ENCODE measurements around the gene ADORA1. TPM values are rescaled to one million over a fixed set of nuclear protein-coding genes. Genes with fewer than 3 reads are reported as not detected.

The ADORA1 gene
- total and polyA plus RNA-seq, 4 donors: 0.33 to 1.1 (median 0.37) TPM

- Histone ChIP-seq H3K4me3 (ENCODE audit: low read depth in 1 of 3, low read length in 3 of 3) (no peak overlapping the region), H3K27ac (ENCODE audit: low read depth in 1 of 2, low read length in 2 of 2) (no peak overlapping the region), H3K9ac (ENCODE audit: low read depth in 1 of 2, low read length in 2 of 2) (no peak overlapping the region), H3K4me1 (ENCODE audit: control insufficient read depth in 4 of 4, insufficient read depth in 4 of 4, low read length in 3 of 4) (no peaks in the 10 kb centered on the region), H3K9me3 (ENCODE audit: control insufficient read depth in 4 of 4, low read length in 3 of 4) (no peaks in the 10 kb centered on the region), H3K27me3 (ENCODE audit: control insufficient read depth in 4 of 4, insufficient read depth in 4 of 4, low read length in 3 of 4) (no peaks in the 10 kb centered on the region), H3K36me3 (ENCODE audit: control insufficient read depth in 4 of 4, insufficient read depth in 3 of 4, low read depth in 1 of 4, low read length in 3 of 4) (no peaks in the 10 kb centered on the region)
- DNase-seq (ENCODE audit: low spot score): no peak
- WGBS: 94% methylated on average over 5 of the region's 5 CpGs
- TF ChIP-seq CTCF (IDR thresholded peaks at IDR 0.05; ENCODE audit: low read depth, low read length, missing input control) (peak; percentile 32), EGR1 (IDR thresholded peaks at IDR 0.05; ENCODE audit: low read depth in 2 of 2) (no peak)
Observed at GRCh38 chr1:203148127-203148526, 20.6 kb downstream of the ADORA1 start.

GRCh38 chr1:203148579-203148978, 21.1 kb downstream of the ADORA1 start:
- no peaks in the 10 kb centered on the region for H3K27me3 ChIP-seq (ENCODE audit: control insufficient read depth in 4 of 4, insufficient read depth in 4 of 4, low read length in 3 of 4)
- 93% methylated on average over 12 of the region's 12 CpGs for WGBS
- DNase-seq (ENCODE audit: low spot score): no peak
- no peak overlapping the region for H3K4me3 ChIP-seq (ENCODE audit: low read depth in 1 of 3, low read length in 3 of 3)
- TF ChIP-seq FOXA1 (IDR thresholded peaks at IDR 0.05): no peak
- TF ChIP-seq MAX (IDR thresholded peaks at IDR 0.05): no peak
- TF ChIP-seq, protein P1, sequence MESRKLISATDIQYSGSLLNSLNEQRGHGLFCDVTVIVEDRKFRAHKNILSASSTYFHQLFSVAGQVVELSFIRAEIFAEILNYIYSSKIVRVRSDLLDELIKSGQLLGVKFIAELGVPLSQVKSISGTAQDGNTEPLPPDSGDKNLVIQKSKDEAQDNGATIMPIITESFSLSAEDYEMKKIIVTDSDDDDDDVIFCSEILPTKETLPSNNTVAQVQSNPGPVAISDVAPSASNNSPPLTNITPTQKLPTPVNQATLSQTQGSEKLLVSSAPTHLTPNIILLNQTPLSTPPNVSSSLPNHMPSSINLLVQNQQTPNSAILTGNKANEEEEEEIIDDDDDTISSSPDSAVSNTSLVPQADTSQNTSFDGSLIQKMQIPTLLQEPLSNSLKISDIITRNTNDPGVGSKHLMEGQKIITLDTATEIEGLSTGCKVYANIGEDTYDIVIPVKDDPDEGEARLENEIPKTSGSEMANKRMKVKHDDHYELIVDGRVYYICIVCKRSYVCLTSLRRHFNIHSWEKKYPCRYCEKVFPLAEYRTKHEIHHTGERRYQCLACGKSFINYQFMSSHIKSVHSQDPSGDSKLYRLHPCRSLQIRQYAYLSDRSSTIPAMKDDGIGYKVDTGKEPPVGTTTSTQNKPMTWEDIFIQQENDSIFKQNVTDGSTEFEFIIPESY (IDR thresholded peaks at IDR 0.05): no peak
- no peak for TF ChIP-seq TAF1 (conservative IDR thresholded peaks at IDR 0.05)
- TF ChIP-seq REST (IDR thresholded peaks at IDR 0.05): no peak
- TF ChIP-seq NR2F2 (IDR thresholded peaks at IDR 0.05): no peak
- TF ChIP-seq CTCF (IDR thresholded peaks at IDR 0.05; ENCODE audit: low read depth, low read length, missing input control): no peak
- no peak for TF ChIP-seq EGR1 (IDR thresholded peaks at IDR 0.05; ENCODE audit: low read depth in 2 of 2)
- no peak for TF ChIP-seq RXRA (IDR thresholded peaks at IDR 0.05)
- no peak for TF ChIP-seq HNF4G (IDR thresholded peaks at IDR 0.05)
- no peak for TF ChIP-seq SP1 (IDR thresholded peaks at IDR 0.05)
- no peak for TF ChIP-seq GABPA (IDR thresholded peaks at IDR 0.05 in 1 of 2, conservative IDR thresholded peaks at IDR 0.05 in 1 of 2)
- H3K4me1 ChIP-seq (ENCODE audit: control insufficient read depth in 4 of 4, insufficient read depth in 4 of 4, low read length in 3 of 4): no peaks in the 10 kb centered on the region
- H3K9ac ChIP-seq (ENCODE audit: low read depth in 1 of 2, low read length in 2 of 2): no peak overlapping the region
- H3K27ac ChIP-seq (ENCODE audit: low read depth in 1 of 2, low read length in 2 of 2): no peak overlapping the region
- H3K36me3 ChIP-seq (ENCODE audit: control insufficient read depth in 4 of 4, insufficient read depth in 3 of 4, low read depth in 1 of 4, low read length in 3 of 4): no peaks in the 10 kb centered on the region
- H3K9me3 ChIP-seq (ENCODE audit: control insufficient read depth in 4 of 4, low read length in 3 of 4): no peaks in the 10 kb centered on the region
